MCF 10A (cell line): ENCODE data around the gene SPTBN5. TPM values are rescaled to one million over a fixed set of nuclear protein-coding genes. Genes with fewer than 3 reads are reported as not detected.
A peak's percentile ranks its signal among the peaks of the same experiment; 100 is the strongest.
"Not testable (repeated sequence)": the region's sequence is repeated elsewhere in the genome, so short reads cannot be mapped to it uniquely, and the experiment has no call there.

Experiments
- BruUV-seq: library from RNA; stranded (reverse); fragments of 400-500 nt; replicated peaks from 2 replicates; lab custom pipeline; 2021; lab: Mats Ljungman, UMichigan
- CTCF ChIA-PET: fragments of 300-600 bp; sonication (Branson Sonifier 250); formaldehyde crosslinking; extraction: SDS; loops from one replicate; lab custom pipeline; 2021; ENCODE audit warnings: antibody characterized with exemption, inconsistent platforms; lab: Yijun Ruan, JAX
- POLR2A ChIA-PET: fragments of 300-600, 350-650 bp; sonication (Branson Sonifier 250); formaldehyde crosslinking; extraction: SDS; loops from one replicate; lab custom pipeline; 2020; ENCODE audit warnings: antibody characterized with exemption, inconsistent platforms; lab: Yijun Ruan, JAX
- DNase-seq: peaks from one replicate; pipeline ENCODE4 v3.0.0-alpha.2; 2018; ENCODE audit not compliant: unreplicated experiment
- H3K27ac Mint-ChIP-seq: one replicate; pipeline ENCODE4 v1.8.0; 2022; ENCODE audit warnings: mild to moderate bottlenecking, low read depth, mixed read lengths; ENCODE audit not compliant: unreplicated experiment
- H3K27me3 Mint-ChIP-seq: one replicate; pipeline ENCODE4 v1.8.0; 2022; ENCODE audit warnings: mixed read lengths; ENCODE audit not compliant: insufficient read depth, unreplicated experiment
- H3K36me3 Mint-ChIP-seq: one replicate; pipeline ENCODE4 v1.8.0; 2022; ENCODE audit warnings: mild to moderate bottlenecking, moderate library complexity, mixed read lengths; ENCODE audit not compliant: insufficient read depth, unreplicated experiment
- H3K4me1 Mint-ChIP-seq: one replicate; pipeline ENCODE4 v1.8.0; 2022; ENCODE audit warnings: mixed read lengths; ENCODE audit not compliant: insufficient read depth, unreplicated experiment
- H3K4me3 Mint-ChIP-seq: one replicate; pipeline ENCODE4 v1.8.0; 2022; ENCODE audit warnings: mild to moderate bottlenecking, moderate library complexity, mixed read lengths; ENCODE audit not compliant: unreplicated experiment
- H3K9me3 Mint-ChIP-seq: one replicate; pipeline ENCODE4 v1.8.0; 2022; ENCODE audit warnings: mixed read lengths; ENCODE audit not compliant: unreplicated experiment
- CTCF ChIP-seq: fragments of 200-600 bp; IDR thresholded peaks from one replicate; pipeline ENCODE4 v1.8.0; 2022; ENCODE audit warnings: antibody characterized with exemption, mild to moderate bottlenecking; ENCODE audit not compliant: unreplicated experiment
- intact Hi-C: fragments of 100-400 bp; cut with micrococcal nuclease; formaldehyde crosslinking; loops from 2 replicates; pipeline ENCODE4 v1.14.1; 2022
- total RNA-seq: library from RNA; stranded (reverse); gene quantifications from 2 replicates; pipeline ENCODE4 v1.2.3, GENCODE V29; 2022

The SPTBN5 gene
- total RNA-seq, 1 experiment from 2014 or later, result 1.1 TPM

- Mint-ChIP-seq H3K4me3 (no peak overlapping the region), H3K36me3 (peaks cover 12% of the 10 kb centered on the region), H3K27ac (no peak overlapping the region), H3K9me3 (no peaks in the 10 kb centered on the region), H3K27me3 (no peaks in the 10 kb centered on the region), H3K4me1 (peaks cover 13% of the 10 kb centered on the region)
- BruUV-seq, result no TSS peak
- peak; percentile 66 for DNase-seq
- ChIA-PET POLR2A (no interaction called here), CTCF (interaction anchor here (0.6 to 3.9 kb wide), 4 partner anchors 20 to 72 kb away, joined by 3 to 11 read pairs (median 4); partner anchors contain the start of gene MAPKBP1)
- TF ChIP-seq CTCF, result no peak
- intact Hi-C loops, result no loop called here
Measured at GRCh38 chr15:41832875-41833274, 61.0 kb downstream of the SPTBN5 start.

- no TSS peak for BruUV-seq
- Mint-ChIP-seq H3K36me3 (peaks cover 17% of the 10 kb centered on the region), H3K9me3 (no peaks in the 10 kb centered on the region), H3K27me3 (no peaks in the 10 kb centered on the region), H3K27ac (no peak overlapping the region), H3K4me3 (no peak overlapping the region), H3K4me1 (peaks cover 13% of the 10 kb centered on the region)
- TF ChIP-seq CTCF, result no peak
- CTCF ChIA-PET, result interaction anchor here (1.2 to 3.9 kb wide), 3 partner anchors 20 to 59 kb away, joined by 4 to 11 read pairs (median 4); partner anchors contain the start of gene MAPKBP1
- DNase-seq, result no peak
- POLR2A ChIA-PET, result interaction anchor here (1.0 to 1.3 kb wide), 3 partner anchors 19 to 73 kb away, joined by 3 to 4 read pairs (median 3); no protein-coding TSS in a partner anchor
- intact Hi-C loops, result no loop called here
Measured at GRCh38 chr15:41832208-41832607, 61.6 kb downstream of the SPTBN5 start.

- Mint-ChIP-seq H3K36me3 (peaks cover 20% of the 10 kb centered on the region), H3K4me1 (peaks cover 13% of the 10 kb centered on the region)
- BruUV-seq, H3K9me3 Mint-ChIP-seq, DNase-seq, intact Hi-C loops, H3K27ac Mint-ChIP-seq, H3K4me3 Mint-ChIP-seq, H3K27me3 Mint-ChIP-seq: not testable (repeated sequence)
- CTCF ChIA-PET, result interaction anchor here (0.8 to 1.5 kb wide), 3 partner anchors 19 to 73 kb away, joined by 4 to 6 read pairs (median 4); no protein-coding TSS in a partner anchor
- POLR2A ChIA-PET, result interaction anchor here (0.7 to 1.3 kb wide), 5 partner anchors 20 to 287 kb away, joined by 3 to 4 read pairs (median 3); partner anchors contain the start of gene RPAP1
Measured at GRCh38 chr15:41831291-41831690, 62.6 kb downstream of the SPTBN5 start.

GRCh38 chr15:41829959-41830646 lies 63.8 kb downstream of the SPTBN5 start:
- CTCF ChIA-PET, result interaction anchor here (0.7 to 1.5 kb wide), 3 partner anchors 19 to 57 kb away, joined by 3 to 6 read pairs (median 3); partner anchors contain the start of gene MAPKBP1

More at GRCh38 chr15:41829959-41830646, 63.8 kb downstream of the SPTBN5 start:
- no peak for TF ChIP-seq CTCF
- Mint-ChIP-seq H3K36me3 (peaks cover 27% of the 10 kb centered on the region), H3K9me3 (no peaks in the 10 kb centered on the region), H3K27me3 (no peaks in the 10 kb centered on the region), H3K27ac (no peak overlapping the region), H3K4me1 (peaks cover 13% of the 10 kb centered on the region), H3K4me3 (no peak overlapping the region)
- DNase-seq, result no peak
- POLR2A ChIA-PET, result no interaction called here
- BruUV-seq, result no TSS peak
- intact Hi-C loops, result loop anchor here (5.0 kb wide), 2 partner anchors 72 to 142 kb away; partner anchors contain the start of gene EHD4
